Endothelial cell of umbilical vein (primary cell): ENCODE data around the gene GLP1R. TPM values are rescaled to one million over a fixed set of nuclear protein-coding genes. Genes with fewer than 3 reads are reported as not detected.

Source experiments
- BruUV-seq: library from RNA; stranded (reverse); fragments of 400-500 nt; replicated peaks from 2 replicates; lab custom pipeline; 2021; lab: Mats Ljungman, UMichigan
- CTCF ChIA-PET: fragments of 300-600, 350-600 bp; sonication (Branson Sonifier 250); formaldehyde crosslinking; loops from one replicate; lab custom pipeline; 2021; ENCODE audit warnings: antibody characterized with exemption, inconsistent platforms; lab: Charles Lee
- POLR2A ChIA-PET: fragments of 300-600, 350-600 bp; sonication (Branson Sonifier 250); formaldehyde crosslinking; loops from one replicate; lab custom pipeline; 2021; ENCODE audit warnings: antibody characterized with exemption, inconsistent platforms; lab: Charles Lee
- DNase-seq: peaks from one replicate; pipeline ENCODE4 v3.0.0-alpha.2; 2011; ENCODE audit warnings: low read depth, low spot score
- FAIRE-seq: peaks from 2 replicates; lab custom pipeline; 2011; peaks lifted over from hg19 to GRCh38; lab: Jason Lieb, UNC
- H2AFZ ChIP-seq: 2 replicates; pipeline ENCODE4 v1.6.0; 2012; ENCODE audit warnings: low read depth, low read length, control low read depth, inconsistent platforms
- H3K27ac ChIP-seq: 2 replicates; pipeline ENCODE4 v1.5.1; 2011; ENCODE audit warnings: low read depth, mild to moderate bottlenecking, control low read depth, low read length, moderate library complexity; ENCODE audit not compliant: insufficient read depth
- H3K27me3 ChIP-seq, 2 experiments: 2 replicates each; pipeline versions ENCODE4 v1.6.0 to v1.6.1; 2011; ENCODE audit warnings: low read length in 2 of 2, mixed read lengths in 1 of 2; ENCODE audit not compliant: control insufficient read depth in 2 of 2, insufficient read depth in 2 of 2
- H3K36me3 ChIP-seq, 2 experiments: 2 replicates in 1 of 2; 3 replicates in 1 of 2; pipeline ENCODE4 v1.5.1; 2011; ENCODE audit warnings: low read length in 2 of 2, mild to moderate bottlenecking in 1 of 2, moderate library complexity in 1 of 2; ENCODE audit not compliant: control insufficient read depth in 2 of 2, insufficient read depth in 2 of 2; ENCODE audit errors: extremely low read depth in 1 of 2
- H3K4me1 ChIP-seq: 3 replicates; pipeline ENCODE4 v1.5.1; 2011; ENCODE audit warnings: mild to moderate bottlenecking, low read length; ENCODE audit not compliant: control insufficient read depth, insufficient read depth; ENCODE audit errors: extremely low read depth
- H3K4me2 ChIP-seq: 2 replicates; pipeline ENCODE4 v1.6.1; 2011; ENCODE audit warnings: low read length, control low read depth, mixed read lengths; ENCODE audit not compliant: insufficient read depth
- H3K4me3 ChIP-seq, 3 experiments: fragments of 200-600 bp in 1 of 3; sonication (generic), shearing (Covaris generic) in 1 of 3; replicated peaks in 1 of 3; 2 replicates each; pipeline ENCODE4 v1.5.1; 2011 to 2016; ENCODE audit warnings: control low read depth in 3 of 3, low read length in 3 of 3, mild to moderate bottlenecking in 2 of 3, inconsistent platforms in 1 of 3, low read depth in 1 of 3, moderate library complexity in 1 of 3; ENCODE audit not compliant: insufficient read depth in 1 of 3
- H3K79me2 ChIP-seq: 2 replicates; pipeline ENCODE4 v1.6.0; 2012; ENCODE audit warnings: low read length, inconsistent platforms; ENCODE audit not compliant: control insufficient read depth, insufficient read depth
- H3K9ac ChIP-seq: replicated peaks from 2 replicates; pipeline ENCODE3; 2011; ENCODE audit warnings: low read length, control low read depth; ENCODE audit not compliant: insufficient read depth; ENCODE audit errors: extremely low read depth
- H3K9me1 ChIP-seq: replicated peaks from 3 replicates; pipeline ENCODE4 v1.6.0; 2011; ENCODE audit warnings: mild to moderate bottlenecking, low read length; ENCODE audit not compliant: control insufficient read depth, insufficient read depth; ENCODE audit errors: extremely low read depth
- H3K9me3 ChIP-seq: replicated peaks from 2 replicates; pipeline ENCODE4 v1.5.1; 2012; ENCODE audit warnings: low read length, inconsistent platforms; ENCODE audit not compliant: control insufficient read depth, insufficient read depth
- H4K20me1 ChIP-seq: replicated peaks from 2 replicates; pipeline ENCODE3; 2011; ENCODE audit warnings: mild to moderate bottlenecking, low read length; ENCODE audit not compliant: control insufficient read depth, insufficient read depth; ENCODE audit errors: extremely low read depth
- CTCF ChIP-seq, 2 donors: IDR thresholded peaks; 1 replicate in 1 of 2; 2 replicates in 1 of 2; pipeline ENCODE4 v1.5.1; 2011; ENCODE audit warnings: low read length in 2 of 2, mild to moderate bottlenecking in 2 of 2, moderate library complexity in 2 of 2, control low read depth in 1 of 2, inconsistent platforms in 1 of 2, low read depth in 1 of 2; ENCODE audit not compliant: insufficient read depth in 1 of 2; ENCODE audit errors: extremely low read depth in 1 of 2
- EZH2 ChIP-seq: IDR thresholded peaks from 2 replicates; pipeline ENCODE4 v1.6.1; 2012; ENCODE audit warnings: borderline replicate concordance, low read depth, mild to moderate bottlenecking, moderate library complexity, low read length, inconsistent platforms; ENCODE audit not compliant: severe bottlenecking
- FOS ChIP-seq: IDR thresholded peaks from 2 replicates; pipeline ENCODE4 v1.6.1; 2011; ENCODE audit warnings: mild to moderate bottlenecking, low read length, moderate library complexity, borderline replicate concordance; ENCODE audit not compliant: insufficient read depth
- GATA2 ChIP-seq: IDR thresholded peaks from 2 replicates; pipeline ENCODE4 v1.7.0; 2011; ENCODE audit warnings: low read depth, mild to moderate bottlenecking, moderate library complexity, mixed read lengths, low read length; ENCODE audit not compliant: insufficient read length, insufficient read depth
- JUN ChIP-seq: IDR thresholded peaks from 2 replicates; pipeline ENCODE4 v1.6.1; 2011; ENCODE audit warnings: borderline replicate concordance, low read depth; ENCODE audit not compliant: insufficient read length, insufficient read depth
- MAX ChIP-seq: IDR thresholded peaks from 2 replicates; pipeline ENCODE4 v1.6.1; 2011; ENCODE audit not compliant: insufficient read depth, insufficient read length
- MYC ChIP-seq: IDR thresholded peaks from one replicate; pipeline ENCODE4 v1.6.1; 2011; ENCODE audit warnings: mild to moderate bottlenecking, low read depth, low read length
- POLR2A ChIP-seq: IDR thresholded peaks from 2 replicates; pipeline ENCODE4 v1.6.1; 2012; ENCODE audit warnings: low read depth, mild to moderate bottlenecking, control low read depth, low read length
- POLR2AphosphoS5 ChIP-seq: IDR thresholded peaks from 2 replicates; pipeline ENCODE4 v1.6.1; 2012; ENCODE audit warnings: low read depth, mild to moderate bottlenecking, control low read depth, low read length, moderate library complexity; ENCODE audit not compliant: insufficient read depth
- dilution Hi-C: fragments of 300-500 bp; cut with MboI; formaldehyde crosslinking; loops from one replicate; pipeline ENCODE4 v1.15.0; 2019; ENCODE audit warnings: low sequenced_read_pairs; ENCODE audit not compliant: extremely low pct_ligation_motif_present
- intact Hi-C: fragments of 100-400 bp; cut with micrococcal nuclease; formaldehyde crosslinking; loops from one replicate; pipeline ENCODE4 v1.10.0; 2022
- polyA plus RNA-seq, 4 experiments: library from polyadenylated mRNA; depleted of rRNA in 3 of 4; stranded (reverse) in 3 of 4; unstranded in 1 of 4; fragments of >200 nt; gene quantifications; 2 replicates each; pipeline versions ENCODE4 v1.2.1 to v1.2.3, GENCODE V29; 2011 to 2012; ENCODE audit warnings: missing spikeins in 1 of 4
- total RNA-seq: library from RNA; stranded (reverse); gene quantifications from 2 replicates; pipeline ENCODE4 v1.2.3, GENCODE V29; 2021

Gene GLP1R
- total and polyA plus RNA-seq, 2 donors (not counting 3 experiments of a cell fraction or from before 2014, with no cell fraction given): not detected

- Histone ChIP-seq H3K9ac (no peak overlapping the region), H3K36me3 (no peaks in the 10 kb centered on the region), H4K20me1 (no peaks in the 10 kb centered on the region), H3K9me3 (no peaks in the 10 kb centered on the region), H3K79me2 (no peaks in the 10 kb centered on the region), H3K27me3 (peaks cover 10 to 13% of the 10 kb centered on the region in 2 experiments), H2AFZ (no peak overlapping the region), H3K4me1 (no peaks in the 10 kb centered on the region), H3K9me1 (no peaks in the 10 kb centered on the region), H3K4me2 (no peak overlapping the region), H3K4me3 (no peak overlapping the region), H3K27ac (no peak overlapping the region)
- dilution Hi-C loops: no loop called here
- DNase-seq: no peak
- CTCF ChIA-PET: no interaction called here
- no TSS peak for BruUV-seq
- no peak for TF ChIP-seq GATA2
- TF ChIP-seq POLR2A: no peak
- no peak for TF ChIP-seq CTCF (IDR thresholded peaks at IDR 0.05; ENCODE audit: extremely low read depth in 1 of 2, insufficient read depth in 1 of 2, low read depth in 1 of 2, low read length in 2 of 2)
- TF ChIP-seq JUN: no peak
- no peak for TF ChIP-seq MAX
- no peak for TF ChIP-seq MYC
- TF ChIP-seq POLR2AphosphoS5: no peak
- no peak for TF ChIP-seq FOS
- TF ChIP-seq EZH2: no peak
- no peak for FAIRE-seq
- intact Hi-C loops: no loop called here
- POLR2A ChIA-PET: no interaction called here
Measured at GRCh38 chr6:39053854-39054576, 5.4 kb downstream of the GLP1R start.
